OCI-LY3 (cell line): ENCODE results near the gene OAT.
"Not testable (repeated sequence)": the region's sequence is repeated elsewhere in the genome, so short reads cannot be mapped to it uniquely, and the experiment has no call there.

Experiments used
- H2AFZ ChIP-seq: fragments of 200-600, 300-600 bp; shearing (Covaris generic); 2 replicates; pipeline ENCODE4 v1.6.0; 2014; ENCODE audit warnings: antibody characterized with exemption, low read depth, low read length
- H3K27ac ChIP-seq: fragments of 200-600, 300-600 bp; sonication (generic); 2 replicates; pipeline ENCODE4 v1.5.1; 2014; ENCODE audit warnings: mild to moderate bottlenecking, low read length, moderate library complexity, mixed read lengths
- H3K27me3 ChIP-seq: fragments of 200-600, 300-600 bp; sonication (generic); 2 replicates; pipeline ENCODE4 v1.6.1; 2014; ENCODE audit warnings: low read depth, low read length, mixed read lengths
- H3K36me3 ChIP-seq: fragments of 200-600, 300-600 bp; sonication (generic); replicated peaks from 2 replicates; pipeline ENCODE3; 2014; ENCODE audit warnings: low read depth, low read length, mixed read lengths
- H3K4me1 ChIP-seq: fragments of 300-600, 200-600 bp; sonication (generic); 2 replicates; pipeline ENCODE4 v1.6.1; 2014; ENCODE audit warnings: low read length, mixed read lengths
- H3K4me2 ChIP-seq: fragments of 200-600, 300-600 bp; sonication (generic); 2 replicates; pipeline ENCODE4 v1.6.1; 2014; ENCODE audit warnings: low read length, mixed read lengths
- H3K4me3 ChIP-seq: fragments of 300-600, 200-600 bp; sonication (generic); 2 replicates; pipeline ENCODE4 v1.5.1; 2014; ENCODE audit warnings: antibody characterized with exemption, mild to moderate bottlenecking, low read length, moderate library complexity
- H3K79me2 ChIP-seq: fragments of 300-600, 200-600 bp; shearing (Covaris generic); 2 replicates; pipeline ENCODE4 v1.6.1; 2014; ENCODE audit warnings: mild to moderate bottlenecking, low read length, mixed read lengths
- H3K9ac ChIP-seq: fragments of 300-600, 200-600 bp; shearing (Covaris generic); 2 replicates; pipeline ENCODE4 v1.6.0; 2014; ENCODE audit warnings: mild to moderate bottlenecking, low read length, moderate library complexity
- H3K9me3 ChIP-seq: fragments of 200-600, 300-600 bp; shearing (Covaris generic); 2 replicates; pipeline ENCODE4 v1.6.1; 2014; ENCODE audit warnings: low read length, mixed read lengths; ENCODE audit not compliant: insufficient read depth
- H4K20me1 ChIP-seq: fragments of 200-600, 300-600 bp; sonication (generic); 2 replicates; pipeline ENCODE4 v1.6.1; 2016; ENCODE audit warnings: low read length, mixed read lengths; ENCODE audit not compliant: insufficient read depth
- CTCF ChIP-seq: fragments of 200-600, 300-600 bp; sonication (generic); IDR thresholded peaks from 2 replicates; pipeline ENCODE4 v1.5.1; 2014; ENCODE audit warnings: antibody characterized with exemption, low read length, low read depth
- EZH2phosphoT487 ChIP-seq: fragments of 200-600 bp; shearing (Covaris generic); IDR thresholded peaks from 2 replicates; pipeline ENCODE4 v1.6.1; 2018; ENCODE audit warnings: antibody characterized with exemption, mixed run types, low read depth

Gene OAT

DNA sequence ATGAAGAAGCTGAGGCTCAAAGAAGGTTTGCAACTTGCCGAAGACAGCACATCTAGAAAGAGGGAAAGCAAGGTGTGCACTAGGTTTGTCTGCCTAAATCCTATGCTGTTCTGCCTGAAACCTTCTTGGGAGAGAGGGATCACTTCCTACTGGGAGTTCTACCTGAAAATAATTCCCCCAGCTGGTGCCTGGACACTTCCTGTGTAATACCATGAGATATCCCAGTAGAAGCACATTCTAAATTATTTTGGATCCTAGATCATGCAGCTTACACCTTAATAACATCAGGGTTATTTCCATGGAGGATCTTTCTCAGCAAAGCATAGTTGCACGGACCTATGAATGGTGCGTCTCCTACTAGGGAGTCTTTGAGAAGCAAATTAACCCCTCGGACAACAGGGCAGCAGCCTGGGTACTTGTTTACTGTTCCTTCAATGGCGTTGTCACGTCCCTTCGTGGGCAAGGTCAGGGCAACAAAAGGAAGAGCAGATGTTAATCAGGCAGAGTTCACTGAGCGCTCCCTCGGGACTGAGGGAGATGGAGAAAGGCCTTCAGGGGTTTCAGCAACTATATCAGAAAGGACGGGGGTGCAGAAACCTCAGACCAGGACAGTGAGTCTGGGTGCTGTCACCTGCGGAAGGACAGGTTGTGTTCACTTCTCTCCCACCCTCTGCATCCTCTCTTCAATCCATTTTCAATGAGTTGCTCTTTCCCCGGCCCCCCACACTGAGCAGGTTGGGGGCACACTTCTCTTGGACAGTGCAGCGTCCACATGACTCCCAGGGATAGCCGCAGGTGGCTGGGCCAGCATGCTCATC lies 44.0 kb downstream of the OAT start:
- Histone ChIP-seq H3K9me3 (no peaks in the 10 kb centered on the region), H3K4me2 (no peak overlapping the region), H3K36me3 (no peaks in the 10 kb centered on the region), H3K27ac (no peak overlapping the region), H4K20me1 (no peaks in the 10 kb centered on the region), H3K4me1 (no peaks in the 10 kb centered on the region), H3K4me3 (no peak overlapping the region), H2AFZ (no peak overlapping the region), H3K27me3 (peaks cover 22% of the 10 kb centered on the region), H3K9ac (no peak overlapping the region), H3K79me2 (no peaks in the 10 kb centered on the region)
- TF ChIP-seq EZH2phosphoT487 (no peak), CTCF (no peak)

DNA sequence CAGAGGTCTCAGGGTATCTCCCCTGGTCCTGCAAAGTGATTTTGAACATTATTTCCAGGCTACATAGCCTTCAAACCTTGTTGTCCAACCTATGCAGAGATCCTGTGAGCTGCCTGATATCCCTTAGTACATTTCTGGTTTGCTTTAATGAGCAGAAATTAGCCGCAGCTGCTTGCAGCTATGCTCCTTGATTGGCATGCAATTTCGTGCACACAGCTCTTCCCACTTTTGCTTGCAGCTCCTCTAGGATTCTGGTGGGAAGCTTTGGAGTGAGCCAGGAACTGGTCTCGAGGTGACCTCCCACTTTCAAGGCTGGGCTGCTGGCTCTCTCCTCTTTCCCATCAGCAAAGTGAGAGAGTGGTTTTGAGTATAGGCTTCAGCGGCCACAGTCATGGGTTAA lies 45.8 kb downstream of the OAT start:
- no peak for TF ChIP-seq CTCF
- TF ChIP-seq EZH2phosphoT487: no peak
- Histone ChIP-seq H3K4me2 (no peak overlapping the region), H3K4me1 (no peaks in the 10 kb centered on the region), H3K9me3 (no peaks in the 10 kb centered on the region), H2AFZ (no peak overlapping the region), H3K79me2 (no peaks in the 10 kb centered on the region), H3K27ac (no peak overlapping the region), H3K36me3 (no peaks in the 10 kb centered on the region), H3K9ac (no peak overlapping the region), H3K4me3 (no peak overlapping the region), H4K20me1 (no peaks in the 10 kb centered on the region), H3K27me3 (peaks cover 22% of the 10 kb centered on the region)

DNA sequence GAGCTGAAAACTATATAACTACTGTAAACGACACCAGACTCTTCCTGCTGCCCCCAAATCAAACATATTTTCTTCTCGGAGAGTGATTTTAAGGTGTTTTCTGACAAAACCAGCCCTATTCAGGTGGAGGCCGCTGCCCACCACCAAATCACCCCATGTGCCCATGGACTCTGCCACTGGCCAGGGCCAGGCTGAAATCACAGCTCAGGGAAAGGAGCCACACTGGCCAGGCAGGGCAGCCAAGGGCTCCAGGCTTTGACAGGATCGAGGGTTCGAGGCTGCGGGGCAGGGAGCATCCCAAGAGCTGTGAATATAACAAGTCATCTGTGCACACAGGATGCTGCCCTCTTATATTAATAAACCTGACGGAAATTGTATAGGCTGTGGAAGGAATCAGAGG lies 48.3 kb downstream of the OAT start:
- Histone ChIP-seq H3K27ac (no peak overlapping the region), H3K4me3 (no peak overlapping the region), H3K4me1 (no peaks in the 10 kb centered on the region), H3K4me2 (no peak overlapping the region), H3K9me3 (no peaks in the 10 kb centered on the region), H3K36me3 (no peaks in the 10 kb centered on the region), H3K27me3 (peaks cover 22% of the 10 kb centered on the region), H3K79me2 (no peaks in the 10 kb centered on the region), H4K20me1 (no peaks in the 10 kb centered on the region), H2AFZ (no peak overlapping the region), H3K9ac (no peak overlapping the region)
- no peak for TF ChIP-seq EZH2phosphoT487
- no peak for TF ChIP-seq CTCF

- H3K36me3 ChIP-seq: no peaks in the 10 kb centered on the region
- no peaks in the 10 kb centered on the region for H4K20me1 ChIP-seq
- H3K4me3 ChIP-seq: no peak overlapping the region
- no peak overlapping the region for H3K9ac ChIP-seq
- H3K9me3 ChIP-seq: no peaks in the 10 kb centered on the region
- no peak overlapping the region for H3K27ac ChIP-seq
- H3K27me3 ChIP-seq: peaks cover 22% of the 10 kb centered on the region
- no peak overlapping the region for H3K4me2 ChIP-seq
- TF ChIP-seq CTCF: no peak
- TF ChIP-seq EZH2phosphoT487: no peak
- H2AFZ ChIP-seq: no peak overlapping the region
- no peaks in the 10 kb centered on the region for H3K79me2 ChIP-seq
- H3K4me1 ChIP-seq: no peaks in the 10 kb centered on the region
These were observed 48.7 kb downstream of the OAT start for GRCh38 chr10:124369986-124370385.

- H4K20me1 ChIP-seq, H3K27ac ChIP-seq, H3K9ac ChIP-seq, H3K4me1 ChIP-seq, H3K79me2 ChIP-seq, H3K4me2 ChIP-seq, H3K4me3 ChIP-seq, H3K36me3 ChIP-seq, H2AFZ ChIP-seq, H3K9me3 ChIP-seq: not testable (repeated sequence)
- H3K27me3 ChIP-seq: peaks cover 22% of the 10 kb centered on the region
These were observed 49.2 kb downstream of the OAT start for GRCh38 chr10:124369533-124369932.
